Nephron progenitor cell (in vitro differentiated cells): Measurements from ENCODE around the gene SSTR4.

Experiments
- DNase-seq: peaks from one replicate; pipeline ENCODE4 v3.0.0; 2021
- H3K27ac Mint-ChIP-seq: 2 replicates; pipeline ENCODE4 v1.8.0; 2021; ENCODE audit warnings: mild to moderate bottlenecking, moderate library complexity, mixed read lengths
- H3K27me3 Mint-ChIP-seq: 2 replicates; pipeline ENCODE4 v1.8.0; 2021; ENCODE audit warnings: mild to moderate bottlenecking, low read depth, mixed read lengths; ENCODE audit not compliant: poor library complexity
- H3K36me3 Mint-ChIP-seq: 2 replicates; pipeline ENCODE4 v1.8.0; 2021; ENCODE audit warnings: low read depth, mixed read lengths
- H3K4me1 Mint-ChIP-seq: 2 replicates; pipeline ENCODE4 v1.8.0; 2021; ENCODE audit warnings: mixed read lengths
- H3K4me3 Mint-ChIP-seq: 2 replicates; pipeline ENCODE4 v1.8.0; 2021; ENCODE audit warnings: mild to moderate bottlenecking, moderate library complexity, mixed read lengths
- H3K9me3 Mint-ChIP-seq: 2 replicates; pipeline ENCODE4 v1.8.0; 2021; ENCODE audit warnings: mild to moderate bottlenecking, moderate library complexity, mixed read lengths
- TF ChIP-seq, protein P1 (sequence below): fragments of 200-600 bp; sonication (generic); IDR thresholded peaks from 2 replicates; pipeline ENCODE4 v1.5.0; 2021; ENCODE audit warnings: antibody characterized with exemption

SSTR4 gene

DNA sequence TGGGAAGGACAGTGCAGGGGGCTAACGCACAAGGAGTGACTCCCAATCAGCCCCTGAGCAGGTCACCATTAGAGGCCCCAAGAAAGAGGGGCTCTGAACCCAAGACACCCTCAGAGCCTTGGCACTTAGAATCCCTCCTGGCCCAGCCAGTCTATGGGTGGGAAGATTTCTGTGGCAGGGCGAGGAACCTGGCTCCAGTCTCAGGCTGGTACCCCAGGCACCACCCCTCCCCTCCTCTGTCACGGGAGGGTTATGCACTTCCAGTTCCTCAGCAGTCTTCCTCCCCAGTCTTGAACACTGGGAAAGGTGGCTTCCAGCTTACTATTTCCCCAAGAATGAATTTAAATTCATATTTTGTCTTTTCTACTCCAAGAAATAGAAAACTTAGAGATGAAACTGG is 27.6 kb upstream of the SSTR4 start:
- H3K9me3 Mint-ChIP-seq: no peaks in the 10 kb centered on the region
- no peak overlapping the region for H3K27ac Mint-ChIP-seq
- DNase-seq: no peak
- H3K27me3 Mint-ChIP-seq: peaks cover 3% of the 10 kb centered on the region
- no peaks in the 10 kb centered on the region for H3K36me3 Mint-ChIP-seq
- no peak overlapping the region for H3K4me3 Mint-ChIP-seq
- TF ChIP-seq, protein P1, sequence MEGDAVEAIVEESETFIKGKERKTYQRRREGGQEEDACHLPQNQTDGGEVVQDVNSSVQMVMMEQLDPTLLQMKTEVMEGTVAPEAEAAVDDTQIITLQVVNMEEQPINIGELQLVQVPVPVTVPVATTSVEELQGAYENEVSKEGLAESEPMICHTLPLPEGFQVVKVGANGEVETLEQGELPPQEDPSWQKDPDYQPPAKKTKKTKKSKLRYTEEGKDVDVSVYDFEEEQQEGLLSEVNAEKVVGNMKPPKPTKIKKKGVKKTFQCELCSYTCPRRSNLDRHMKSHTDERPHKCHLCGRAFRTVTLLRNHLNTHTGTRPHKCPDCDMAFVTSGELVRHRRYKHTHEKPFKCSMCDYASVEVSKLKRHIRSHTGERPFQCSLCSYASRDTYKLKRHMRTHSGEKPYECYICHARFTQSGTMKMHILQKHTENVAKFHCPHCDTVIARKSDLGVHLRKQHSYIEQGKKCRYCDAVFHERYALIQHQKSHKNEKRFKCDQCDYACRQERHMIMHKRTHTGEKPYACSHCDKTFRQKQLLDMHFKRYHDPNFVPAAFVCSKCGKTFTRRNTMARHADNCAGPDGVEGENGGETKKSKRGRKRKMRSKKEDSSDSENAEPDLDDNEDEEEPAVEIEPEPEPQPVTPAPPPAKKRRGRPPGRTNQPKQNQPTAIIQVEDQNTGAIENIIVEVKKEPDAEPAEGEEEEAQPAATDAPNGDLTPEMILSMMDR: no peak
- H3K4me1 Mint-ChIP-seq: peaks cover 5% of the 10 kb centered on the region

- H3K27ac Mint-ChIP-seq: no peak overlapping the region
- H3K4me3 Mint-ChIP-seq: no peak overlapping the region
- no peaks in the 10 kb centered on the region for H3K27me3 Mint-ChIP-seq
- H3K36me3 Mint-ChIP-seq: no peaks in the 10 kb centered on the region
- no peaks in the 10 kb centered on the region for H3K9me3 Mint-ChIP-seq
- no peak for DNase-seq
- TF ChIP-seq, protein P1: no peak
- peaks cover under 1% of the 10 kb centered on the region for H3K4me1 Mint-ChIP-seq
These were observed 27.0 kb upstream of the SSTR4 start for GRCh38 chr20:23007886-23008655.

GRCh38 chr20:23008667-23009066 is 26.4 kb upstream of the SSTR4 start:
- H3K4me1 Mint-ChIP-seq: no peaks in the 10 kb centered on the region
- peaks cover 2% of the 10 kb centered on the region for H3K27me3 Mint-ChIP-seq
- TF ChIP-seq, protein P1: no peak
- no peak for DNase-seq
- H3K27ac Mint-ChIP-seq: no peak overlapping the region
- H3K4me3 Mint-ChIP-seq: no peak overlapping the region
- H3K9me3 Mint-ChIP-seq: no peaks in the 10 kb centered on the region
- no peaks in the 10 kb centered on the region for H3K36me3 Mint-ChIP-seq

- H3K9me3 Mint-ChIP-seq: no peaks in the 10 kb centered on the region
- no peak overlapping the region for H3K27ac Mint-ChIP-seq
- peaks cover 3% of the 10 kb centered on the region for H3K27me3 Mint-ChIP-seq
- H3K4me3 Mint-ChIP-seq: no peak overlapping the region
- DNase-seq: no peak
- TF ChIP-seq, protein P1: no peak
- H3K4me1 Mint-ChIP-seq: no peaks in the 10 kb centered on the region
- no peaks in the 10 kb centered on the region for H3K36me3 Mint-ChIP-seq
These were observed 25.5 kb upstream of the SSTR4 start for GRCh38 chr20:23009636-23010035.

GRCh38 chr20:23010096-23010495 is 25.0 kb upstream of the SSTR4 start:
- no peak for DNase-seq
- Mint-ChIP-seq H3K9me3 (no peaks in the 10 kb centered on the region), H3K27ac (no peak overlapping the region), H3K36me3 (no peaks in the 10 kb centered on the region), H3K4me1 (no peaks in the 10 kb centered on the region), H3K27me3 (peaks cover 3% of the 10 kb centered on the region), H3K4me3 (no peak overlapping the region)
- TF ChIP-seq, protein P1: no peak
